Breast epithelium (tissue), 4 donors: ENCODE data around the gene TEX38. TPM values are rescaled to one million over a fixed set of nuclear protein-coding genes. Genes with fewer than 3 reads are reported as not detected.

Source experiments
- DNase-seq, 2 donors: peaks; one replicate each; pipeline ENCODE4 v3.0.0-alpha.2; 2019; ENCODE audit warnings: low spot score in 2 of 2
- H3K27ac ChIP-seq, 2 donors: fragments of 200-600 bp; sonication (generic) in 1 of 2; one replicate each; pipeline ENCODE4 v1.5.1; 2016 to 2019; ENCODE audit warnings: mild to moderate bottlenecking in 1 of 2
- H3K27me3 ChIP-seq, 2 donors: fragments of 200-600 bp; sonication (generic) in 1 of 2; one replicate each; pipeline versions ENCODE4 v1.5.1 to v1.6.0; 2017 to 2019; ENCODE audit warnings: control low read depth in 1 of 2, mild to moderate bottlenecking in 1 of 2
- H3K36me3 ChIP-seq: fragments of 200-600 bp; one replicate; pipeline ENCODE4 v1.5.1; 2019
- H3K4me1 ChIP-seq, 2 donors: fragments of 200-600 bp; sonication (generic); one replicate each; pipeline ENCODE4 v1.5.1; 2016 to 2019; ENCODE audit warnings: control low read depth in 1 of 2
- H3K4me3 ChIP-seq, 3 donors: fragments of 200-600 bp; sonication (generic); 1 replicate in 2 of 3; 2 replicates in 1 of 3; pipeline ENCODE4 v1.5.1; 2016 to 2019; ENCODE audit warnings: mild to moderate bottlenecking in 3 of 3, moderate library complexity in 2 of 3
- H3K9me3 ChIP-seq, 2 donors: fragments of 200-600 bp; sonication (generic) in 1 of 2; one replicate each; pipeline ENCODE4 v1.5.1; 2016 to 2019; ENCODE audit warnings: control low read depth in 1 of 2
- CTCF ChIP-seq, 3 donors: fragments of 450-650 bp; IDR thresholded peaks; one replicate each; pipeline ENCODE4 v1.5.1; 2016 to 2017; ENCODE audit warnings: antibody characterized with exemption in 3 of 3, mild to moderate bottlenecking in 3 of 3, moderate library complexity in 3 of 3
- POLR2A ChIP-seq: fragments of 450-650 bp; IDR thresholded peaks from one replicate; pipeline ENCODE4 v1.6.1; 2016; ENCODE audit warnings: antibody characterized with exemption, mild to moderate bottlenecking, moderate library complexity
- POLR2AphosphoS5 ChIP-seq, 3 donors: sonication (generic); formaldehyde crosslinking; IDR thresholded peaks; one replicate each; pipeline ENCODE4 v1.6.1; 2017; ENCODE audit warnings: antibody characterized with exemption in 3 of 3
- intact Hi-C: fragments of 100-400 bp; cut with DNase I; formaldehyde crosslinking; loops from one replicate; pipeline ENCODE4 v1.15.1; 2023; ENCODE audit warnings: low total_unique reads
- total RNA-seq, 3 donors: library from RNA; depleted of rRNA; stranded (reverse); fragments of >200 nt; gene quantifications; one replicate each; pipeline ENCODE4 v1.1.0, GENCODE V29; 2016

The TEX38 gene
- total RNA-seq, 3 donors from 2014 or later, result not detected

GRCh38 chr1:46697053-46697452 lies 25.4 kb downstream of the TEX38 start:
- no peaks in the 10 kb centered on the region for H3K36me3 ChIP-seq
- intact Hi-C loops, result no loop called here
- no peaks in the 10 kb centered on the region for H3K9me3 ChIP-seq
- H3K4me3 ChIP-seq, result no peak overlapping the region
- no peaks in the 10 kb centered on the region for H3K27me3 ChIP-seq
- TF ChIP-seq POLR2AphosphoS5 (IDR thresholded peaks at IDR 0.05) (no peak), POLR2A (no peak), CTCF (IDR thresholded peaks at IDR 0.05) (no peak)
- no peaks in the 10 kb centered on the region for H3K4me1 ChIP-seq
- no peak overlapping the region for H3K27ac ChIP-seq
- no peak for DNase-seq

- TF ChIP-seq CTCF (IDR thresholded peaks at IDR 0.05) (no peak), POLR2AphosphoS5 (IDR thresholded peaks at IDR 0.05) (no peak), POLR2A (no peak)
- intact Hi-C loops, result no loop called here
- H3K36me3 ChIP-seq, result no peaks in the 10 kb centered on the region
- peaks cover 0 to 6% of the 10 kb centered on the region in 2 donors for H3K4me1 ChIP-seq
- no peaks in the 10 kb centered on the region for H3K27me3 ChIP-seq
- no peak overlapping the region for H3K4me3 ChIP-seq
- no peaks in the 10 kb centered on the region for H3K9me3 ChIP-seq
- no peak overlapping the region for H3K27ac ChIP-seq
- DNase-seq, result no peak
Measured at GRCh38 chr1:46699666-46700065, 28.0 kb downstream of the TEX38 start.

GRCh38 chr1:46703927-46704641 lies 32.4 kb downstream of the TEX38 start:
- H3K27me3 ChIP-seq, result no peaks in the 10 kb centered on the region
- H3K4me1 ChIP-seq, result peaks cover 0 to 6% of the 10 kb centered on the region in 2 donors
- intact Hi-C loops, result no loop called here
- DNase-seq, result no peak
- no peak overlapping the region for H3K4me3 ChIP-seq
- H3K27ac ChIP-seq, result no peak overlapping the region
- H3K36me3 ChIP-seq, result no peaks in the 10 kb centered on the region
- TF ChIP-seq POLR2A, result no peak
- TF ChIP-seq POLR2AphosphoS5 (IDR thresholded peaks at IDR 0.05), result no peak
- TF ChIP-seq CTCF (IDR thresholded peaks at IDR 0.05), result no peak
- H3K9me3 ChIP-seq, result no peaks in the 10 kb centered on the region

GRCh38 chr1:46705408-46705807 lies 33.8 kb downstream of the TEX38 start:
- Histone ChIP-seq H3K9me3 (no peaks in the 10 kb centered on the region), H3K4me3 (no peak overlapping the region), H3K4me1 (peaks cover 0 to 6% of the 10 kb centered on the region in 2 donors), H3K36me3 (no peaks in the 10 kb centered on the region), H3K27ac (no peak overlapping the region), H3K27me3 (no peaks in the 10 kb centered on the region)
- intact Hi-C loops, result no loop called here
- TF ChIP-seq POLR2A (no peak), CTCF (IDR thresholded peaks at IDR 0.05) (no peak), POLR2AphosphoS5 (IDR thresholded peaks at IDR 0.05) (no peak)
- DNase-seq, result no peak

- intact Hi-C loops, result no loop called here
Measured at GRCh38 chr1:46708121-46708520, 36.5 kb downstream of the TEX38 start.

More at GRCh38 chr1:46708121-46708520, 36.5 kb downstream of the TEX38 start:
- Histone ChIP-seq H3K27me3 (no peaks in the 10 kb centered on the region), H3K4me3 (no peak overlapping the region), H3K36me3 (no peaks in the 10 kb centered on the region), H3K27ac (no peak overlapping the region), H3K9me3 (no peaks in the 10 kb centered on the region), H3K4me1 (no peaks in the 10 kb centered on the region)
- TF ChIP-seq POLR2AphosphoS5 (IDR thresholded peaks at IDR 0.05), result no peak
- TF ChIP-seq CTCF (IDR thresholded peaks at IDR 0.05), result no peak
- no peak for TF ChIP-seq POLR2A
- DNase-seq, result no peak
